LNCaP clone FGC (cell line): Measurements from ENCODE around the gene PIK3C3.
"Not testable (repeated sequence)": the region's sequence is repeated elsewhere in the genome, so short reads cannot be mapped to it uniquely, and the experiment has no call there.

ENCODE experiments used
- DNase-seq: peaks from one replicate; pipeline ENCODE4 v3.0.0-alpha.2; 2011; ENCODE audit warnings: low read depth
- H3K4me3 ChIP-seq: 2 replicates; pipeline ENCODE4 v1.5.1; 2011; ENCODE audit warnings: mild to moderate bottlenecking, low read depth, low read length, control low read depth
- TF ChIP-seq, protein P1 (sequence below): IDR thresholded peaks from 2 replicates; pipeline ENCODE4 v1.5.1; 2012; ENCODE audit warnings: mild to moderate bottlenecking; ENCODE audit not compliant: control insufficient read depth, insufficient read depth; ENCODE audit errors: extremely low read depth

The PIK3C3 gene

DNA sequence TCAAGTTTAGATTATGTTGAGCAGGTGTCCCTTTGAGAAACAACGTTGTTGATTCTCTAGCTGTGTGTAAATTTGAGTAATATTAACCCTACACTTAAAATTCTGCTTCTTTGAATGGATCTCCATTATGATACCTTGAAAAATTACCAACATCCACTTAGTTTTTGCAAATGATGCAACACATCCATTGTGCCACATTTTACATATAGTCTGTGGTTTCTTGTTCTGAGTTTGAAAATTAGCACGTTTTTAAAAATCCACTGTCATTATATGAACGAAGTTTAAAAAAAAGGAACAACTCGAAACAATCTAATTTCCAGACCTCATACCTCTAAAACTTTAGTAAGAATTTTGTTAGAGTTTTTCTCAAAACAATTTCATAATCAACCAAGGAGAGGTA, 37.7 kb downstream of the PIK3C3 start:
- TF ChIP-seq, protein P1, sequence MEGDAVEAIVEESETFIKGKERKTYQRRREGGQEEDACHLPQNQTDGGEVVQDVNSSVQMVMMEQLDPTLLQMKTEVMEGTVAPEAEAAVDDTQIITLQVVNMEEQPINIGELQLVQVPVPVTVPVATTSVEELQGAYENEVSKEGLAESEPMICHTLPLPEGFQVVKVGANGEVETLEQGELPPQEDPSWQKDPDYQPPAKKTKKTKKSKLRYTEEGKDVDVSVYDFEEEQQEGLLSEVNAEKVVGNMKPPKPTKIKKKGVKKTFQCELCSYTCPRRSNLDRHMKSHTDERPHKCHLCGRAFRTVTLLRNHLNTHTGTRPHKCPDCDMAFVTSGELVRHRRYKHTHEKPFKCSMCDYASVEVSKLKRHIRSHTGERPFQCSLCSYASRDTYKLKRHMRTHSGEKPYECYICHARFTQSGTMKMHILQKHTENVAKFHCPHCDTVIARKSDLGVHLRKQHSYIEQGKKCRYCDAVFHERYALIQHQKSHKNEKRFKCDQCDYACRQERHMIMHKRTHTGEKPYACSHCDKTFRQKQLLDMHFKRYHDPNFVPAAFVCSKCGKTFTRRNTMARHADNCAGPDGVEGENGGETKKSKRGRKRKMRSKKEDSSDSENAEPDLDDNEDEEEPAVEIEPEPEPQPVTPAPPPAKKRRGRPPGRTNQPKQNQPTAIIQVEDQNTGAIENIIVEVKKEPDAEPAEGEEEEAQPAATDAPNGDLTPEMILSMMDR = no peak
- H3K4me3 ChIP-seq = no peak overlapping the region
- no peak for DNase-seq

GRCh38 chr18:41993151-41993550, 38.1 kb downstream of the PIK3C3 start:
- no peak for DNase-seq
- H3K4me3 ChIP-seq = no peak overlapping the region
- TF ChIP-seq, protein P1 = no peak

GRCh38 chr18:41996020-41996419, 41.0 kb downstream of the PIK3C3 start:
- DNase-seq = no peak
- TF ChIP-seq, protein P1 = no peak
- H3K4me3 ChIP-seq = no peak overlapping the region

- H3K4me3 ChIP-seq = no peak overlapping the region
- TF ChIP-seq, protein P1 = no peak
- no peak for DNase-seq
Observed at GRCh38 chr18:41999751-42000150, 44.7 kb downstream of the PIK3C3 start.

DNA sequence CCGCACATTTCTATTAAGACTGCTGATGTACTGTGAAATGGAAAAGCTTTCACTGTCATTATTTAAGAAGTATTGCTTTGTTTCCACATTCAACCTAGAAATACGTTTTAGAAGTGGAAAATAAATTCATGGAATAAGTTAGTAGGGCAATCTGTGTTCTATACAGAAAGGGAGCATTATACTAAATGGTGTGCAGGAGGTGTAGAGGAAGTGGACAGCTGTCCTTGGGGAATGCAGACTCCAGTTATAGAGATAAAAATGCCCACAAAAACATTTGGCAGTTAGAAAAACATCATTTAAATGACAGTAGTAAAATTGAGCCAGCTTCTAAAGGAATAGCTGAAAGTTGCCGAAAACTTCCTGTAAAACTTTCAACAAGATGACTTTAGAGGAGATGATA, 46.8 kb downstream of the PIK3C3 start:
- no peak overlapping the region for H3K4me3 ChIP-seq
- DNase-seq = no peak
- TF ChIP-seq, protein P1 = no peak

GRCh38 chr18:42004653-42005052, 49.6 kb downstream of the PIK3C3 start:
- H3K4me3 ChIP-seq = no peak overlapping the region
- TF ChIP-seq, protein P1 = no peak
- no peak for DNase-seq

DNA sequence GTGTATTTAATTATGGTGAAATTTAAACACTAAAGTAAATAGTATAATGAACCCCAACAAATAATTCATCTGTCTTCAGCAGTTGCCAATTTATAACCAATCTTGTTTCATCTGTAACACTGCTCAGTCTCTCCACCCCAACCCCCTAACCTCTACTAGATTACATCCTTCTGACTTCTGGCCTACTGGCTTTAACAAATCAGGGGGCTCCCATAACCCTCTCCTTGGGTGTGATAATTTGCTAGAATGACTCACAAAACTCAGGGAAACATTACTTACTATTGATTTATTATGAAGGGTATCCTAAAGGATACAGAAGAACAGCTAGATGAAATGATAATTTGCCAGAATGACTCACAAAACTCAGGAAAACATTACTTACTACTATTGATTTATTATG, 50.7 kb downstream of the PIK3C3 start:
- TF ChIP-seq, protein P1 = no peak
- no peak overlapping the region for H3K4me3 ChIP-seq
- DNase-seq = no peak

DNA sequence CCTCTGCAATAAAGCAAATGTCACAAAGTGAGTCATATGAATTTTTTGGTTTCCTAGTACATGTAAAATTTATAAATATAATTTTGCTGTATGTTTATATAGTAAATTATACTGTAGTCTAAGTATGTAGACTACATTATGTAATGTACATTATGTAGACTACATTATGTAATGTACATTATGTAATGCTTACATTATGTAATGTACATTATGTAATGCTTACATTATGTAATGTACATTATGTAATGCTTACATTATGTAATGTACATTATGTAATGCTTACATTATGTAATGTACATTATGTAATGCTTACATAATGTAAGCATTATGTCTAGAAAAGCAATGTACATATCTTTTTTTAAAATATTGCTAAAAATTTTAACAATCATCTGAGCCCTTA, 54.4 kb downstream of the PIK3C3 start:
- not testable (repeated sequence) for H3K4me3 ChIP-seq, DNase-seq
